ENCODE data around the gene ZCCHC17. TPM values are rescaled to one million over a fixed set of nuclear protein-coding genes. Genes with fewer than 3 reads are reported as not detected.

ZCCHC17 gene
- total RNA-seq, 1 donor from 2014 or later: 51.3 TPM

DNA sequence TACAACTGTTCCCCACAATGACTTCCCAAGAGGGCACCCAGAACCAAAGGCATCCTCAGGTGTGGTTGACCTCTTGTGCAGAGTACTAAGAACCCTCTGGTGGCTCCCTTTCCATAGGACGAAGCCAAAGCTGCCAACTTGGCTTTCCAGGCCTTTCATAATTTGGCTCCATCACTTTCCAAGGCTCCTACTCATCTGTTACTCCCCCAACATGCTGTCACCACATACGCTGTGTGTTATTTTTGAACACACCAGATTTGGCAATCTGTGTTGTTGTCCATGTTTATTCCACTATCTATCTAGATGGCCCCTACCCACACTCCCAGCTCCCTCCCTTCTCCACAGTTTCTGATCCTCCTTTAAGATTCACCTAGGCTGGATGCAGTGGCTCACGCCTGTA is 47.0 kb upstream of the ZCCHC17 start:
- peaks cover 5% of the 10 kb centered on the region for H3K27me3 Mint-ChIP-seq (ENCODE audit: low read depth, unreplicated experiment)

DNA sequence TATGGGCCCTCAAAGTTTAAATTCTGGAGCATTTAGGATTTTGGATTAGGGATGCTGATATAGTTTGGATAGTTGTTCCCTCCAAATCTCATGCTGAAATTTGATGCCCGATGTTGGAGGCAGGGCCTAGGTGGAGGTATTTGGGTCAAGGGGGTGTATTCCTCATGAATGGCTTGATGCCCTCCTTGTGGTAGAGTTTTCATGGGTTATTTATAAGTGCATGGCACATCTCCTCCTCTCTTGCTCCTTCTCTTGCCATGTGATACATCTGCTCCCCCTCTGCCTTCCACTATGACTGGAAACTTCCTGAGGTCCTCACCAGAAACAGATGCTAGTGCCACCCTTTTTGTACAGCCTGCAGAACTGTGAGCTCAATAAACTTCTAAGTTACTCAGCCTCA is 39.6 kb upstream of the ZCCHC17 start:
- Histone ChIP-seq H3K27me3 (ENCODE audit: insufficient read depth, low read length) (no peaks in the 10 kb centered on the region), H3K9me3 (ENCODE audit: insufficient read depth, low read depth, low read length) (no peaks in the 10 kb centered on the region), H3K4me3 (ENCODE audit: insufficient read depth, low read depth, low read length) (no peak overlapping the region), H3K27ac (ENCODE audit: low read depth, low read length) (no peak overlapping the region), H3K4me1 (ENCODE audit: insufficient read depth, low read length) (no peaks in the 10 kb centered on the region), H3K4me2 (ENCODE audit: low read length) (no peak overlapping the region), H2AFZ (ENCODE audit: low read depth, low read length) (no peak overlapping the region), H3K36me3 (ENCODE audit: insufficient read depth, low read length) (peaks cover 29% of the 10 kb centered on the region), H3K9ac (ENCODE audit: low read length) (no peak overlapping the region), H3K79me2 (ENCODE audit: insufficient read depth, low read length) (no peaks in the 10 kb centered on the region), H4K20me1 (ENCODE audit: insufficient read depth, low read length) (no peaks in the 10 kb centered on the region)
- Mint-ChIP-seq H3K27ac (ENCODE audit: unreplicated experiment) (no peak overlapping the region), H3K4me1 (ENCODE audit: low read depth, unreplicated experiment) (no peaks in the 10 kb centered on the region), H3K9me3 (ENCODE audit: unreplicated experiment) (no peaks in the 10 kb centered on the region), H3K4me3 (ENCODE audit: unreplicated experiment) (no peak overlapping the region), H3K36me3 (ENCODE audit: low read depth, unreplicated experiment) (peaks cover 5% of the 10 kb centered on the region), H3K27me3 (ENCODE audit: low read depth, unreplicated experiment) (no peaks in the 10 kb centered on the region)
- TF ChIP-seq EZH2 (IDR thresholded peaks at IDR 0.05; ENCODE audit: insufficient read depth, low read length): no peak
- TF ChIP-seq, protein P1, sequence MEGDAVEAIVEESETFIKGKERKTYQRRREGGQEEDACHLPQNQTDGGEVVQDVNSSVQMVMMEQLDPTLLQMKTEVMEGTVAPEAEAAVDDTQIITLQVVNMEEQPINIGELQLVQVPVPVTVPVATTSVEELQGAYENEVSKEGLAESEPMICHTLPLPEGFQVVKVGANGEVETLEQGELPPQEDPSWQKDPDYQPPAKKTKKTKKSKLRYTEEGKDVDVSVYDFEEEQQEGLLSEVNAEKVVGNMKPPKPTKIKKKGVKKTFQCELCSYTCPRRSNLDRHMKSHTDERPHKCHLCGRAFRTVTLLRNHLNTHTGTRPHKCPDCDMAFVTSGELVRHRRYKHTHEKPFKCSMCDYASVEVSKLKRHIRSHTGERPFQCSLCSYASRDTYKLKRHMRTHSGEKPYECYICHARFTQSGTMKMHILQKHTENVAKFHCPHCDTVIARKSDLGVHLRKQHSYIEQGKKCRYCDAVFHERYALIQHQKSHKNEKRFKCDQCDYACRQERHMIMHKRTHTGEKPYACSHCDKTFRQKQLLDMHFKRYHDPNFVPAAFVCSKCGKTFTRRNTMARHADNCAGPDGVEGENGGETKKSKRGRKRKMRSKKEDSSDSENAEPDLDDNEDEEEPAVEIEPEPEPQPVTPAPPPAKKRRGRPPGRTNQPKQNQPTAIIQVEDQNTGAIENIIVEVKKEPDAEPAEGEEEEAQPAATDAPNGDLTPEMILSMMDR (IDR thresholded peaks at IDR 0.05; ENCODE audit: insufficient read depth, low read depth, low read length): no peak
- DNase-seq (ENCODE audit: low read depth): no peak
- FAIRE-seq: no peak

More for the DNA sequence above, 47.0 kb upstream of the ZCCHC17 start:
- Histone ChIP-seq H2AFZ (ENCODE audit: low read depth, low read length) (no peak overlapping the region), H3K4me3 (ENCODE audit: insufficient read depth, low read depth, low read length) (no peak overlapping the region), H3K79me2 (ENCODE audit: insufficient read depth, low read length) (no peaks in the 10 kb centered on the region), H3K4me2 (ENCODE audit: low read length) (no peak overlapping the region), H3K27ac (ENCODE audit: low read depth, low read length) (no peak overlapping the region), H3K9ac (ENCODE audit: low read length) (no peak overlapping the region), H3K27me3 (ENCODE audit: insufficient read depth, low read length) (no peaks in the 10 kb centered on the region), H3K36me3 (ENCODE audit: insufficient read depth, low read length) (no peaks in the 10 kb centered on the region), H3K4me1 (ENCODE audit: insufficient read depth, low read length) (no peaks in the 10 kb centered on the region), H3K9me3 (ENCODE audit: insufficient read depth, low read depth, low read length) (no peaks in the 10 kb centered on the region), H4K20me1 (ENCODE audit: insufficient read depth, low read length) (no peaks in the 10 kb centered on the region)
- FAIRE-seq (no peak), DNase-seq (ENCODE audit: low read depth) (no peak)
- no peak overlapping the region for H3K4me3 Mint-ChIP-seq (ENCODE audit: unreplicated experiment)
- H3K27ac Mint-ChIP-seq (ENCODE audit: unreplicated experiment): no peak overlapping the region
- no peaks in the 10 kb centered on the region for H3K4me1 Mint-ChIP-seq (ENCODE audit: low read depth, unreplicated experiment)
- H3K9me3 Mint-ChIP-seq (ENCODE audit: unreplicated experiment): no peaks in the 10 kb centered on the region
- H3K36me3 Mint-ChIP-seq (ENCODE audit: low read depth, unreplicated experiment): no peaks in the 10 kb centered on the region
- TF ChIP-seq EZH2 (IDR thresholded peaks at IDR 0.05; ENCODE audit: insufficient read depth, low read length): no peak
- TF ChIP-seq, protein P1 (IDR thresholded peaks at IDR 0.05; ENCODE audit: insufficient read depth, low read depth, low read length): no peak

DNA sequence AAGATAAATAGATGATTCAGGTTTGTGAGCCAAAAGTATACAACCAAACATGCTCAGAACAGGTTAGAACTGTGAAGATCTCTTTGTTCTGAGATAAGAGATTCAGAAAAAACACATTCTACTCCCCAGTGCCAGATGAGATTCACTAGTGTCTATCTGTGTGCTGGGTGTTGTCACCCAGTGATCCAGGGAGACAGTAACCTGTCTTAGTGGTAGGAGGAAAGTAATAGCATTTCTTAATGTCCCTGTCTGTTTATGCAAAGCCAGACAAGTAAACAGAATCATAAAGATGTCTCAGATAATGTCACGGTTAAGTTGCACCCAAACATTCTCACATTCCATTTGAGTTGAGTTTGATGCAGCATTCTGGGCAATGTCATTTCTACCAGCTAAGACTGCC is 38.3 kb upstream of the ZCCHC17 start:
- Histone ChIP-seq H3K27me3 (ENCODE audit: insufficient read depth, low read length) (no peaks in the 10 kb centered on the region), H3K4me3 (ENCODE audit: insufficient read depth, low read depth, low read length) (no peak overlapping the region), H3K9me3 (ENCODE audit: insufficient read depth, low read depth, low read length) (no peaks in the 10 kb centered on the region), H3K36me3 (ENCODE audit: insufficient read depth, low read length) (peaks cover 32% of the 10 kb centered on the region), H4K20me1 (ENCODE audit: insufficient read depth, low read length) (no peaks in the 10 kb centered on the region), H3K9ac (ENCODE audit: low read length) (no peak overlapping the region), H3K4me1 (ENCODE audit: insufficient read depth, low read length) (no peaks in the 10 kb centered on the region), H3K79me2 (ENCODE audit: insufficient read depth, low read length) (no peaks in the 10 kb centered on the region), H3K27ac (ENCODE audit: low read depth, low read length) (no peak overlapping the region), H2AFZ (ENCODE audit: low read depth, low read length) (no peak overlapping the region), H3K4me2 (ENCODE audit: low read length) (no peak overlapping the region)
- Mint-ChIP-seq H3K4me1 (ENCODE audit: low read depth, unreplicated experiment) (no peaks in the 10 kb centered on the region), H3K27ac (ENCODE audit: unreplicated experiment) (no peak overlapping the region), H3K9me3 (ENCODE audit: unreplicated experiment) (no peaks in the 10 kb centered on the region), H3K4me3 (ENCODE audit: unreplicated experiment) (no peak overlapping the region), H3K27me3 (ENCODE audit: low read depth, unreplicated experiment) (no peaks in the 10 kb centered on the region), H3K36me3 (ENCODE audit: low read depth, unreplicated experiment) (peaks cover 5% of the 10 kb centered on the region)
- DNase-seq (ENCODE audit: low read depth): no peak
- no peak for FAIRE-seq
- TF ChIP-seq EZH2 (IDR thresholded peaks at IDR 0.05; ENCODE audit: insufficient read depth, low read length): no peak
- TF ChIP-seq, protein P1 (IDR thresholded peaks at IDR 0.05; ENCODE audit: insufficient read depth, low read depth, low read length): no peak
